Endothelial cell of umbilical vein (primary cell): ENCODE data around the gene HMG20B. TPM values are rescaled to one million over a fixed set of nuclear protein-coding genes. Genes with fewer than 3 reads are reported as not detected.

Experiments used
- BruUV-seq: library from RNA; stranded (reverse); fragments of 400-500 nt; replicated peaks from 2 replicates; lab custom pipeline; 2021; lab: Mats Ljungman, UMichigan
- CTCF ChIA-PET: fragments of 300-600, 350-600 bp; sonication (Branson Sonifier 250); formaldehyde crosslinking; loops from one replicate; lab custom pipeline; 2021; ENCODE audit warnings: antibody characterized with exemption, inconsistent platforms; lab: Charles Lee
- POLR2A ChIA-PET: fragments of 300-600, 350-600 bp; sonication (Branson Sonifier 250); formaldehyde crosslinking; loops from one replicate; lab custom pipeline; 2021; ENCODE audit warnings: antibody characterized with exemption, inconsistent platforms; lab: Charles Lee
- DNase-seq: peaks from one replicate; pipeline ENCODE4 v3.0.0-alpha.2; 2011; ENCODE audit warnings: low read depth, low spot score
- FAIRE-seq: peaks from 2 replicates; lab custom pipeline; 2011; peaks lifted over from hg19 to GRCh38; lab: Jason Lieb, UNC
- H2AFZ ChIP-seq: 2 replicates; pipeline ENCODE4 v1.6.0; 2012; ENCODE audit warnings: low read depth, low read length, control low read depth, inconsistent platforms
- H3K27ac ChIP-seq: 2 replicates; pipeline ENCODE4 v1.5.1; 2011; ENCODE audit warnings: low read depth, mild to moderate bottlenecking, control low read depth, low read length, moderate library complexity; ENCODE audit not compliant: insufficient read depth
- H3K27me3 ChIP-seq, 2 experiments: 2 replicates each; pipeline versions ENCODE4 v1.6.0 to v1.6.1; 2011; ENCODE audit warnings: low read length in 2 of 2, mixed read lengths in 1 of 2; ENCODE audit not compliant: control insufficient read depth in 2 of 2, insufficient read depth in 2 of 2
- H3K36me3 ChIP-seq, 2 experiments: 2 replicates in 1 of 2; 3 replicates in 1 of 2; pipeline ENCODE4 v1.5.1; 2011; ENCODE audit warnings: low read length in 2 of 2, mild to moderate bottlenecking in 1 of 2, moderate library complexity in 1 of 2; ENCODE audit not compliant: control insufficient read depth in 2 of 2, insufficient read depth in 2 of 2; ENCODE audit errors: extremely low read depth in 1 of 2
- H3K4me1 ChIP-seq: 3 replicates; pipeline ENCODE4 v1.5.1; 2011; ENCODE audit warnings: mild to moderate bottlenecking, low read length; ENCODE audit not compliant: control insufficient read depth, insufficient read depth; ENCODE audit errors: extremely low read depth
- H3K4me2 ChIP-seq: 2 replicates; pipeline ENCODE4 v1.6.1; 2011; ENCODE audit warnings: low read length, control low read depth, mixed read lengths; ENCODE audit not compliant: insufficient read depth
- H3K4me3 ChIP-seq, 3 experiments: fragments of 200-600 bp in 1 of 3; sonication (generic), shearing (Covaris generic) in 1 of 3; replicated peaks in 1 of 3; 2 replicates each; pipeline ENCODE4 v1.5.1; 2011 to 2016; ENCODE audit warnings: control low read depth in 3 of 3, low read length in 3 of 3, mild to moderate bottlenecking in 2 of 3, inconsistent platforms in 1 of 3, low read depth in 1 of 3, moderate library complexity in 1 of 3; ENCODE audit not compliant: insufficient read depth in 1 of 3
- H3K79me2 ChIP-seq: 2 replicates; pipeline ENCODE4 v1.6.0; 2012; ENCODE audit warnings: low read length, inconsistent platforms; ENCODE audit not compliant: control insufficient read depth, insufficient read depth
- H3K9ac ChIP-seq: replicated peaks from 2 replicates; pipeline ENCODE3; 2011; ENCODE audit warnings: low read length, control low read depth; ENCODE audit not compliant: insufficient read depth; ENCODE audit errors: extremely low read depth
- H3K9me1 ChIP-seq: replicated peaks from 3 replicates; pipeline ENCODE4 v1.6.0; 2011; ENCODE audit warnings: mild to moderate bottlenecking, low read length; ENCODE audit not compliant: control insufficient read depth, insufficient read depth; ENCODE audit errors: extremely low read depth
- H3K9me3 ChIP-seq: replicated peaks from 2 replicates; pipeline ENCODE4 v1.5.1; 2012; ENCODE audit warnings: low read length, inconsistent platforms; ENCODE audit not compliant: control insufficient read depth, insufficient read depth
- H4K20me1 ChIP-seq: replicated peaks from 2 replicates; pipeline ENCODE3; 2011; ENCODE audit warnings: mild to moderate bottlenecking, low read length; ENCODE audit not compliant: control insufficient read depth, insufficient read depth; ENCODE audit errors: extremely low read depth
- JUN ChIP-seq: IDR thresholded peaks from 2 replicates; pipeline ENCODE4 v1.6.1; 2011; ENCODE audit warnings: borderline replicate concordance, low read depth; ENCODE audit not compliant: insufficient read length, insufficient read depth
- POLR2A ChIP-seq: IDR thresholded peaks from 2 replicates; pipeline ENCODE4 v1.6.1; 2012; ENCODE audit warnings: low read depth, mild to moderate bottlenecking, control low read depth, low read length
- dilution Hi-C: fragments of 300-500 bp; cut with MboI; formaldehyde crosslinking; loops from one replicate; pipeline ENCODE4 v1.15.0; 2019; ENCODE audit warnings: low sequenced_read_pairs; ENCODE audit not compliant: extremely low pct_ligation_motif_present
- intact Hi-C: fragments of 100-400 bp; cut with micrococcal nuclease; formaldehyde crosslinking; loops from one replicate; pipeline ENCODE4 v1.10.0; 2022
- polyA plus RNA-seq, 4 experiments: library from polyadenylated mRNA; depleted of rRNA in 3 of 4; stranded (reverse) in 3 of 4; unstranded in 1 of 4; fragments of >200 nt; gene quantifications; 2 replicates each; pipeline versions ENCODE4 v1.2.1 to v1.2.3, GENCODE V29; 2011 to 2012; ENCODE audit warnings: missing spikeins in 1 of 4
- total RNA-seq: library from RNA; stranded (reverse); gene quantifications from 2 replicates; pipeline ENCODE4 v1.2.3, GENCODE V29; 2021
- TF ChIP-seq, protein P1 (sequence below), 2 donors: IDR thresholded peaks; 1 replicate in 1 of 2; 2 replicates in 1 of 2; pipeline ENCODE4 v1.5.1; 2011; ENCODE audit warnings: low read length in 2 of 2, mild to moderate bottlenecking in 2 of 2, moderate library complexity in 2 of 2, control low read depth in 1 of 2, inconsistent platforms in 1 of 2, low read depth in 1 of 2; ENCODE audit not compliant: insufficient read depth in 1 of 2; ENCODE audit errors: extremely low read depth in 1 of 2

The HMG20B gene
- total and polyA plus RNA-seq, 2 donors (not counting 3 experiments of a cell fraction or from before 2014, with no cell fraction given): 53.2 to 98.2 TPM

DNA sequence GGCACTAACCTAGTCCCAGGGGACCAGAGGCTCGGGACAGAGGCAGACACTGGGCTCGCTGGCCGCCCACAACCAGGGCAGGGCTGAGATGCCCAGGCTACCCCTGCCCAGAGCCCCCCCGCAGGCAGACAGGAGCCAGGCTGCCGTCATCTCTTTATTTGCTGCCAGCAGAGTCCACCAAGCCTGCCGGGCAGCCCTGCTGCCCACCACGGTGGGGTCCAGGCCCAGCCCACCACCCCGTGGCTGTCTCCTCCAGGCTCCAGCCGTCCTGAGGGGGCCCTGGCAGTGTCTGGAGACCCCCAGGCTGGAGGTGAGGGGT is 28.7 kb upstream of the HMG20B start:
- H3K36me3 ChIP-seq: peaks cover 0 to 10% of the 10 kb centered on the region in 2 experiments
- no TSS peak for BruUV-seq
- TF ChIP-seq, protein P1, sequence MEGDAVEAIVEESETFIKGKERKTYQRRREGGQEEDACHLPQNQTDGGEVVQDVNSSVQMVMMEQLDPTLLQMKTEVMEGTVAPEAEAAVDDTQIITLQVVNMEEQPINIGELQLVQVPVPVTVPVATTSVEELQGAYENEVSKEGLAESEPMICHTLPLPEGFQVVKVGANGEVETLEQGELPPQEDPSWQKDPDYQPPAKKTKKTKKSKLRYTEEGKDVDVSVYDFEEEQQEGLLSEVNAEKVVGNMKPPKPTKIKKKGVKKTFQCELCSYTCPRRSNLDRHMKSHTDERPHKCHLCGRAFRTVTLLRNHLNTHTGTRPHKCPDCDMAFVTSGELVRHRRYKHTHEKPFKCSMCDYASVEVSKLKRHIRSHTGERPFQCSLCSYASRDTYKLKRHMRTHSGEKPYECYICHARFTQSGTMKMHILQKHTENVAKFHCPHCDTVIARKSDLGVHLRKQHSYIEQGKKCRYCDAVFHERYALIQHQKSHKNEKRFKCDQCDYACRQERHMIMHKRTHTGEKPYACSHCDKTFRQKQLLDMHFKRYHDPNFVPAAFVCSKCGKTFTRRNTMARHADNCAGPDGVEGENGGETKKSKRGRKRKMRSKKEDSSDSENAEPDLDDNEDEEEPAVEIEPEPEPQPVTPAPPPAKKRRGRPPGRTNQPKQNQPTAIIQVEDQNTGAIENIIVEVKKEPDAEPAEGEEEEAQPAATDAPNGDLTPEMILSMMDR (IDR thresholded peaks at IDR 0.05; ENCODE audit: extremely low read depth in 1 of 2, insufficient read depth in 1 of 2, low read depth in 1 of 2, low read length in 2 of 2): no peak
- TF ChIP-seq POLR2A: no peak
- no peaks in the 10 kb centered on the region for H3K9me3 ChIP-seq
- DNase-seq (no peak), FAIRE-seq (no peak)
- no peak overlapping the region for H3K4me2 ChIP-seq
- H3K27ac ChIP-seq: no peak overlapping the region
- dilution Hi-C loops (no loop called here), intact Hi-C loops (no loop called here)
- no peak overlapping the region for H3K9ac ChIP-seq
- H3K4me1 ChIP-seq: no peaks in the 10 kb centered on the region
- H2AFZ ChIP-seq: no peak overlapping the region
- no peaks in the 10 kb centered on the region for H4K20me1 ChIP-seq
- H3K27me3 ChIP-seq: no peaks in the 10 kb centered on the region
- POLR2A ChIA-PET: no interaction called here
- H3K4me3 ChIP-seq: no peak overlapping the region
- CTCF ChIA-PET: interaction anchor here (1.4 to 2.8 kb wide), 5 partner anchors 12 to 167 kb away, joined by 4 to 34 read pairs (median 23); partner anchors contain the start of genes MFSD12 and TJP3
- H3K79me2 ChIP-seq: no peaks in the 10 kb centered on the region
- H3K9me1 ChIP-seq: no peaks in the 10 kb centered on the region

DNA sequence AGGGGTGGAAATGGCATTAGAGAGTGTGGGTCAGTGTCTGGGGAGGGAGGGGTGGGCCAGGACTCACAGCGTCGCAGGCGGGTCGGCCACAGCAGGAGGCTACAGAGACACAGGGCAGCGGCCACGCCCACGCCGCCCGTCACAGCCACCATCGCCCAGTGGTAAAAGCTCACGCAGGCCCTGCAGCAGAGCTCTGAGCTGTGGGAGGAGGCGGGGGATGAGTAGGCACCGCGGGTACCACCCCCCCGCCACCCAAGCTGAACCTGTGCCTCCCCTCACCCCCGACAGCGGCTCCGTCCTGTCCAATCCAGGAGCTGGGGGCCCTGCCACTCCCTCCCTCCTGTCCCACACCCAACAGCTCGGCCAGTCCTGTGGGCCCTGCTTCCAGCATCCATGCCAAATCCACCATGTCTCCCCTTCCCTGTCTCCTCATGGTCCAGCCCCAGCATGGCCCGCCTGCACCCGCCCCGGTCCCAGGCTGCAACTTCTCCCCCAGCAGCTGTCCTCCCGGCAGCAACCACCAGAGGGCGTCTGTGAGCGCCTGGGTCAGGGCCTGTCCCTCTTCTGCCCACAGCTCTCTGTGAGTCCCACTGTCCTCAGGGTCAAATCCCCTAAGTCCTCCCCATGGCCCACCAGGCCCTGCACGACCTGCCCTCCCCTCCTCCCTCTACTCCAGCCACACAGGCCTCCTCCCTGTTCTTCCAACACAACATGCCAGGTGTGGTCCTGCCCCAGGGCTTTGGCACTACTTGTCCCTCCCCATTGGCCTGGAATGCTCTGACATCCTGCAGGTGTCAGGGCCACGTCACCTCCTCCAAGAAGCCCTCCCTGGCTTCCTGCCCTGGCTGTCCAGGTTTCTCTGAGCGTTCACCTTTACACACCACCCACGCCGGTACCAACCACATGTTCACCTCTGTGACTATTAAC is 27.7 kb upstream of the HMG20B start:
- POLR2A ChIA-PET: interaction anchor here (1.4 kb wide), 1 partner anchor 10 kb away, joined by 5 read pairs; no protein-coding TSS in a partner anchor
- peak; percentile 52 for FAIRE-seq
- no peaks in the 10 kb centered on the region for H3K4me1 ChIP-seq
- no peaks in the 10 kb centered on the region for H3K79me2 ChIP-seq
- H3K36me3 ChIP-seq: peaks cover 2 to 10% of the 10 kb centered on the region in 2 experiments
- H3K4me2 ChIP-seq: no peak overlapping the region
- no TSS peak for BruUV-seq
- H2AFZ ChIP-seq: no peak overlapping the region
- CTCF ChIA-PET: interaction anchor here (0.6 to 2.8 kb wide), 30 partner anchors 10 to 240 kb away, joined by 3 to 34 read pairs (median 4); partner anchors contain the start of genes GIPC3, MFSD12 and TJP3
- no peak overlapping the region for H3K4me3 ChIP-seq
- no peaks in the 10 kb centered on the region for H3K27me3 ChIP-seq
- TF ChIP-seq, protein P1 (IDR thresholded peaks at IDR 0.05; ENCODE audit: extremely low read depth in 1 of 2, insufficient read depth in 1 of 2, low read depth in 1 of 2, low read length in 2 of 2): peak; percentile 90 to 99
- no peak for TF ChIP-seq JUN
- dilution Hi-C loops (no loop called here), intact Hi-C loops (loop anchor here (1.0 kb wide), 3 partner anchors 73 to 161 kb away; partner anchors contain the start of gene PIP5K1C)
- H3K9ac ChIP-seq: no peak overlapping the region
- H4K20me1 ChIP-seq: no peaks in the 10 kb centered on the region
- no peaks in the 10 kb centered on the region for H3K9me1 ChIP-seq
- peak; percentile 47 for DNase-seq
- H3K27ac ChIP-seq: no peak overlapping the region
- no peaks in the 10 kb centered on the region for H3K9me3 ChIP-seq
